ENCODE data around the gene SEMA3B.
A peak's percentile ranks its signal among the peaks of the same experiment; 100 is the strongest.
"Not testable (repeated sequence)": the region's sequence is repeated elsewhere in the genome, so short reads cannot be mapped to it uniquely, and the experiment has no call there.

SEMA3B gene

GRCh38 chr3:50271314-50271936 is 2.5 kb downstream of the SEMA3B start:
- no peak for DNase-seq (ENCODE audit: low read depth in 4 of 4, low spot score in 1 of 4)

- not testable (repeated sequence) for DNase-seq (ENCODE audit: low read depth in 4 of 4, low spot score in 1 of 4)
Measured at GRCh38 chr3:50272538-50272910, 3.6 kb downstream of the SEMA3B start.

- peak; percentile 84 to 92 (median 87) for DNase-seq (ENCODE audit: low read depth in 4 of 4, low spot score in 1 of 4)
Measured at GRCh38 chr3:50272911-50273688, 4.2 kb downstream of the SEMA3B start.

DNA sequence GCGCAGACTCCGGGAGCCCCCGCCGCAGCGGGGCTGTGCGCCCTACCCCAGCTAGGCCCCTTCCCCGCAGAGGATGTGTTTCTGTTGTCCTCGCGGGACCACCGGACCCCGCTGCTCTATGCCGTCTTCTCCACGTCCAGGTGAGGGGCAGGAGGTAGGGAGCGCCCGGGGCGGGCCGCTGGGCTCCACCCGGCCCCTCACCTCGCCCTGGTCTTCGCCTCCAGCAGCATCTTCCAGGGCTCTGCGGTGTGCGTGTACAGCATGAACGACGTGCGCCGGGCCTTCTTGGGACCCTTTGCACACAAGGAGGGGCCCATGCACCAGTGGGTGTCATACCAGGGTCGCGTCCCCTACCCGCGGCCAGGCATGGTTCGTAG is 4.7 kb downstream of the SEMA3B start:
- DNase-seq (ENCODE audit: low read depth in 4 of 4, low spot score in 1 of 4) = no peak

GRCh38 chr3:50274371-50275104 is 5.6 kb downstream of the SEMA3B start:
- peak; percentile 34 to 64 (median 50) for DNase-seq (ENCODE audit: low read depth in 4 of 4, low spot score in 1 of 4)

DNA sequence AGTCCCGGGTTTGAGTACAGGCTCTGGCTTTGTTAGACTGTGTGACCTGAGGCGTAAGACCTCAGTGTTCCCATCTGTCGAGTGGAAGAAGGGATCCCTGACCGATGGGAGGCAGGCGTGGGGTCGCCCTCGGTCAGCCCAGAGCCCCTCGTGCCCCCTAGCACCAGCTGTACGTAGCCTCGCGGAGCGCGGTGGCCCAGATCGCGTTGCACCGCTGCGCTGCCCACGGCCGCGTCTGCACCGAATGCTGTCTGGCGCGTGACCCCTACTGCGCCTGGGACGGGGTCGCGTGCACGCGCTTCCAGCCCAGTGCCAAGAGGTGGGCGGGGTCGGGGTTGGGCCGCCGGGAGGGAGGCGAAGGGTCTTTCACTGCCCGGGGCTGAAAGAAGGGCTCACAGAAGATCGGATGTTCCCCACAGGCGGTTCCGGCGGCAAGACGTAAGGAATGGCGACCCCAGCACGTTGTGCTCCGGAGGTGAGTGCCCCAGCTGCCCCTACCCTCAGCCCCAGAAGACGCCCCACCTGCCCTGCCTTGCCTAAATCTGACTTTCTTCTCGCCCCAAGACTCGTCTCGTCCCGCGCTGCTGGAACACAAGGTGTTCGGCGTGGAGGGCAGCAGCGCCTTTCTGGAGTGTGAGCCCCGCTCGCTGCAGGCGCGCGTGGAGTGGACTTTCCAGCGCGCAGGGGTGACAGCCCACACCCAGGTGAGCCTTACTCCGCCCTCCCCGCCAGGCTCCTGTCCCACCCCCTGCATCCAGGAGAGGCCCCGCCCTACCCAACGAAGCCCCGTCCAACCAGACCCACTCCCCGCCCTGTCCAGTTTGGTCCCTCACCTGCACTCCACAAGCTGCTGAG is 6.4 kb downstream of the SEMA3B start:
- DNase-seq (ENCODE audit: low read depth in 4 of 4, low spot score in 1 of 4) = no peak

- no peak for DNase-seq (ENCODE audit: low read depth in 4 of 4, low spot score in 1 of 4)
Measured at GRCh38 chr3:50275996-50276761, 7.2 kb downstream of the SEMA3B start.

GRCh38 chr3:50276762-50277101 is 7.8 kb downstream of the SEMA3B start:
- no peak for DNase-seq (ENCODE audit: low read depth in 4 of 4, low spot score in 1 of 4)

GRCh38 chr3:50278123-50278879 is 9.4 kb downstream of the SEMA3B start:
- no peak for DNase-seq (ENCODE audit: low read depth in 4 of 4, low spot score in 1 of 4)

DNA sequence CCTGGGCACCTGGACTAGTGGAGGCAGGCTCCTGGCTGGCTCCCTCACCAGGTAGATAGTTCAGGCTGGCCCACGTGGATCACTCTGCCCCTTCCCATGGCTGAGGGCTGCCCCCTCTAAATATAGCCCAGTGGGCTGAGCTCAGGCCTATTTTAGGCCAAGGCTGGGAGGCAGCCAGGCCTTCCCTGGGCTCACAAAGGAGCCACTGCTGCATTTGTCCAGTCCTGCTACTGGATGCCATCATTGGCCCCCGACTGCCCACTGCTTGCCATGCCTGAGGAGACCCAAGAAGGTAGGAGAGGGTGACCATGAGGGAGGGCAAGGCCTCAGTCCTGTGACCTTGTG is 9.9 kb downstream of the SEMA3B start, which contains the start of gene LSMEM2:
TSS of gene LSMEM2 (plus strand) at position 208 of the 345 bp plus-strand sequence. CDS start at position 235, 27 bp downstream.
- no peak for DNase-seq (ENCODE audit: low read depth in 4 of 4, low spot score in 1 of 4)

DNA sequence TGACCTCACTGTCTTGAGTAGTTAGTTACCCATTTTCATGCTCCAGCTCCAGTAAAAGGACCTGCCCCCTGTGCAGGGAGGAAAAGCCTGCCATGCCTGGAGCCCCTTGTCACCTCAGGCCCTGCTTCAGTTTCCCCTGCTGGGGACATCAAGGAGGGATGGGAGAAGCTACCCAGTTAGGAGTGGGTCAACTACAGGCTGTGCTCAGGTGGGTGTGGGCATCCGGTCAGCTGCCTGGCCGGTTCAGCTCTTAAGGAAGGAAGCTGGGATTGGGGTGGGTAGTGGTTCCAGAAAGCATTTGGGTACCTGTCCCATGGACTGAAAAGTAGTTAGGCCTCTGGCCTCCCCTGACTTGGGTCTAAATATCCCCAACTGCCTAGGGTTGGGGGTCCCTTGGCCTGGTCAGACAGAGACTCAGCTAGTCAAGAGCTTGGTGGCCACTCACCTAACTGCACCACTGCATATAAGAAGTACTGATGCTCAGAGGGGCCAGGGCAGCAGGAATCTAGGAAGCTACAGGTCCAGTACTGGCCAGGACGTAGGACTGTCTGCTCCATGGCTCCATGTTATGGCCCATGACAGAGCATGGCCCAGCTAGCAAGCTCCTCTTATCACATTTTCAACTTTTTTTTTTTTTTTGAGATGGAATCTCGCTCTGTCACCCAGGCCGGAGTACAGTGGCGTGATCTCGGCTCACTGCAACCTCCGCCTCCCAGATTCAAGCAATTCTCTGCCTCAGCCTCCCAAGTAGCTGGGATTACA is 10.5 kb downstream of the SEMA3B start:
- no peak for DNase-seq (ENCODE audit: low read depth in 4 of 4, low spot score in 1 of 4)

GRCh38 chr3:50284121-50284520 is 15.2 kb downstream of the SEMA3B start:
- DNase-seq (ENCODE audit: low read depth in 4 of 4, low spot score in 1 of 4) = not testable (repeated sequence)

DNA sequence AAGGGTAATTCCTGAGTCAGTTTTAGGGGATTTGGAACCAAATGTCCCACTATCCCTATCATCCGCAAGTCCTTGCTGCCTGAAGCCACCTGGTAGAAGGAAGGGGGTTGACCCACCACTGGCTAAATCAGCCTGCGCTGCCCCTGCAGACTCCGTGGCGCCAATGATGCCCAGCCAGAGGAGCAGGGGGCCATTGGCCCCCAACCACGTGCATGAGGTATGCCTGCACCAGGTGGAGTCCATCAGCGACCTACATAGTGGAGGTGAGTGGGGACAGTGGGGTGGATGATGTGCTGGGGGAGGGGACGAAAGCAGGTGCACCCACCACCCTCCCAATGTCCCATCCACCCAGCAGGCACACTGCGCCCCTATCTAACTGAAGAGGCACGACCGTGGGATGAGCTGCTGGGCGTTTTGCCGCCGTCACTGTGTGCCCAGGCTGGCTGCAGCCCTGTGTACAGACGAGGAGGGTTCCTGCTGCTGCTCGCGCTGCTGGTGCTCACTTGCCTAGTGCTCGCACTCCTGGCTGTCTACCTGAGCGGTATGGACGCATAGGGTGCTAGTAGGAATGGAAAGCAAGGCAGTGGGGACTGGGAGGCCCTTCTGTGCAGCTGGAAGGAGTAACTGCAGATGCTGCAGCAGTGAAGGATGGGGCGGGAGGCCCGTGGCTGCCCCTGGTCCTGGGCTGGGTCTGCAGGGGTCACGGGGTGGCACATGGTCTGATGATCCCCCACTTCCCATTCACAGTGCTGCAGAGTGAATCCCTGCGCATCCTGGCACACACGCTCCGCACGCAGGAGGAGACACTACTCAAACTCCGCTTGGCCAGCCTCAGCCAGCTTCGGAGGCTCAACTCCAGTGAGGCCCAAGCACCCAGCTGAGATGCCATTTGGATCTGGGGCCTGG is 17.6 kb downstream of the SEMA3B start:
- no peak for DNase-seq (ENCODE audit: low read depth in 4 of 4, low spot score in 1 of 4)

DNA sequence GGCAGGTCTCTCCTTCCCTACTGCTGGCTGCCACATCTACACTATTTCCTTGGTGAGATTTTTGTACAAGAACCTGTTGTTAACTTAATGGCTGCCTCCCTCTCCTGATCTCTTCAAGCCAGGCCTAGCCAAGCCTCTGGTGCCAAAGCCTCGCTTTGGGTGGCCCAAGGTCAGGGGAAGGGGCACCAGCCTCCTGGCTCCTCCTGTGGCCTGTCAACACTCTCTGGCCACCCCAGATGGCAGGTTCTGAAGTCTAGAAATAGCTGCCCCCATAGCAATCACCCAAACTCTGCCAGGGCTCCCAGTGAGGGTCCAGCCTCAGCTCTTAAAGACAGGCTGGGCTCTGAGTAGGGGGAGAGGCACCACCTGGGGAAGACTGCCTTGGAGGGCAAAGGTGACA is 18.3 kb downstream of the SEMA3B start:
- DNase-seq (ENCODE audit: low read depth in 4 of 4, low spot score in 1 of 4) = no peak

DNA sequence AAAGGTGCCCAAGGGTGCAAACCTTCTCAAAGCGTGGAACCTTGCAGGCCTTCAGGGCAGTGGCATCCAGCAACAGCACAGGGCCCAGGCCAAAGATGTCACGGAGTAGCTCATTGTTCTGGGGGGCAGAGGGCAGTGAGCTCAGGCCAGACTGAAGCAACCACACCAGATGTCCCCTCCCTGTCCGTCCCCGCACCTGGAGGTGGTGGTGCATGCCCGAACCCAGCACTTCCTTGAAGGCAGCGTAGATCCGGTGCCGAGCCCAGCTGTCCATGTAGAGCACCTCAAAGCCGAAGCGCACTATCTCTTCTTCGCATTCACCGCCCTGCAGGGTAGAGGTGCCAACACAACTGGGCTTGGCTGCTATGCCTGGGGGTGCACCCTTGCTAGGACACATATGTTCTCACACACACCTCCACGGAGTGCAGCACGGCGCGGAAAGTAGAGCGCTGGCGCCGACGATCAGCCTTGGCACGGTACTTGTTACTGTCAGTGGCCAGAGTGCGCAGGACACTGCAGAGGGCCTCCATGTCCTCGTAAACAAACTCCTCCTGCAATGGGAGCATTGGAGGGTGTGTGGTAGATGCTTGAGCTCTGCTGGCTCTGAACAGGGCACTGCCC is 19.6 kb downstream of the SEMA3B start:
- DNase-seq (ENCODE audit: low read depth in 4 of 4, low spot score in 1 of 4) = no peak

DNA sequence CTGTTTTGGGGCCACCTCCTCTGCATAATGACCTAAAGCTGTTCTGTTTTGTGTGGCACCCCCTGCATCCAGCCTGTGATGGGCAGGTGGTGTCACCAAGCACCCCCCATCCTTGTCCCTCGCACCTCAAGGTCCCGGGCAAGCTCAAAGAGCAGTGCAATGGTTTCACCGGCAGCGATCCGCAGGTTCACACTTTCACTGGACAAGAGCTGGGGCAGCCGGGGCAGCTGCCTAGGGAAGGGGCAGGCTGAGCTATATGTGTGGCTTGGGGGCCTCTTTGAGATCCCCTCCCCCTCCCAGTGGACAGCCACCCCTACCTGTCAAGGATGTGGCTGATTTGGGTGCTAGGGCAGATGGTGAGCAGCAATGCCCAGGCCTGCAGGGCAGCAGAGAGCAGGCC is 20.2 kb downstream of the SEMA3B start:
- DNase-seq (ENCODE audit: low read depth in 4 of 4, low spot score in 1 of 4) = no peak

- DNase-seq (ENCODE audit: low read depth in 4 of 4, low spot score in 1 of 4) = no peak
Measured at GRCh38 chr3:50290161-50290641, 21.3 kb downstream of the SEMA3B start.
